OCI-LY1 (cell line): ENCODE measurements around the gene ZXDC.

ENCODE experiments used
- H2AFZ ChIP-seq: fragments of 200-600 bp; sonication (generic), shearing (Covaris generic); 2 replicates; pipeline ENCODE4 v1.6.0; 2014; ENCODE audit warnings: antibody characterized with exemption, mild to moderate bottlenecking, low read length
- H3F3A ChIP-seq: fragments of 200-600 bp; sonication (generic), shearing (Covaris generic); 2 replicates; pipeline ENCODE4 v1.6.0; 2014; ENCODE audit warnings: mild to moderate bottlenecking, antibody characterized with exemption, low read length, moderate library complexity; ENCODE audit not compliant: insufficient read depth
- H3K27ac ChIP-seq: fragments of 200-600 bp; sonication (generic); 2 replicates; pipeline ENCODE4 v1.5.1; 2014; ENCODE audit warnings: low read length, mixed run types, mild to moderate bottlenecking, low read depth; ENCODE audit not compliant: poor library complexity, severe bottlenecking
- H3K27me3 ChIP-seq: fragments of 200-600 bp; sonication (generic); 2 replicates; pipeline ENCODE4 v1.6.0; 2014; ENCODE audit warnings: antibody characterized with exemption, mild to moderate bottlenecking, low read length, moderate library complexity; ENCODE audit not compliant: insufficient read depth
- H3K36me3 ChIP-seq: fragments of 200-600 bp; sonication (generic); 2 replicates; pipeline ENCODE4 v1.6.1; 2014; ENCODE audit warnings: mild to moderate bottlenecking, antibody characterized with exemption, low read length, moderate library complexity, mixed read lengths; ENCODE audit not compliant: insufficient read depth
- H3K4me1 ChIP-seq: fragments of 200-600 bp; sonication (generic); 2 replicates; pipeline ENCODE4 v1.5.1; 2014; ENCODE audit warnings: mild to moderate bottlenecking, low read length, moderate library complexity; ENCODE audit not compliant: insufficient read depth, severe bottlenecking
- H3K4me2 ChIP-seq: fragments of 200-600 bp; sonication (generic), shearing (Covaris generic); 2 replicates; pipeline ENCODE4 v1.6.1; 2014; ENCODE audit warnings: low read length
- H3K4me3 ChIP-seq: fragments of 200-600 bp; sonication (generic); 2 replicates; pipeline ENCODE4 v1.5.1; 2014; ENCODE audit warnings: low read length, low read depth, mild to moderate bottlenecking, mixed read lengths; ENCODE audit not compliant: poor library complexity, severe bottlenecking
- H3K79me2 ChIP-seq: fragments of 200-600 bp; shearing (Covaris generic); 2 replicates; pipeline ENCODE4 v1.6.1; 2016; ENCODE audit warnings: mixed run types, low read length, mixed read lengths; ENCODE audit not compliant: insufficient read depth
- H3K9ac ChIP-seq: fragments of 200-600 bp; sonication (generic), shearing (Covaris generic); 2 replicates; pipeline ENCODE4 v1.6.1; 2014; ENCODE audit warnings: mild to moderate bottlenecking, low read length, mixed read lengths
- H3K9me2 ChIP-seq: fragments of 200-600 bp; sonication (generic), shearing (Covaris generic); 2 replicates; pipeline ENCODE4 v1.6.1; 2014; ENCODE audit warnings: low read depth, mild to moderate bottlenecking, low read length, mixed read lengths
- H3K9me3 ChIP-seq: fragments of 200-600 bp; shearing (Covaris generic); 2 replicates; pipeline ENCODE4 v1.6.1; 2014; ENCODE audit warnings: low read length, mixed read lengths
- H4K20me1 ChIP-seq: fragments of 200-600 bp; sonication (generic), shearing (Covaris generic); 2 replicates; pipeline ENCODE4 v1.6.0; 2016; ENCODE audit warnings: mild to moderate bottlenecking, low read length; ENCODE audit not compliant: insufficient read depth
- EZH2 ChIP-seq: fragments of 200-600 bp; sonication (generic), shearing (Covaris generic); IDR thresholded peaks from 2 replicates; pipeline ENCODE4 v1.8.0; 2017; ENCODE audit warnings: borderline replicate concordance, mixed run types, mild to moderate bottlenecking, antibody characterized with exemption, low read length, moderate library complexity, mixed read lengths
- TF ChIP-seq, protein P1 (sequence below): fragments of 200-600 bp; sonication (generic), shearing (Covaris generic); IDR thresholded peaks from 2 replicates; pipeline ENCODE4 v1.5.1; 2017; ENCODE audit warnings: mild to moderate bottlenecking, antibody characterized with exemption, low read length, moderate library complexity, mixed read lengths

ZXDC gene

DNA sequence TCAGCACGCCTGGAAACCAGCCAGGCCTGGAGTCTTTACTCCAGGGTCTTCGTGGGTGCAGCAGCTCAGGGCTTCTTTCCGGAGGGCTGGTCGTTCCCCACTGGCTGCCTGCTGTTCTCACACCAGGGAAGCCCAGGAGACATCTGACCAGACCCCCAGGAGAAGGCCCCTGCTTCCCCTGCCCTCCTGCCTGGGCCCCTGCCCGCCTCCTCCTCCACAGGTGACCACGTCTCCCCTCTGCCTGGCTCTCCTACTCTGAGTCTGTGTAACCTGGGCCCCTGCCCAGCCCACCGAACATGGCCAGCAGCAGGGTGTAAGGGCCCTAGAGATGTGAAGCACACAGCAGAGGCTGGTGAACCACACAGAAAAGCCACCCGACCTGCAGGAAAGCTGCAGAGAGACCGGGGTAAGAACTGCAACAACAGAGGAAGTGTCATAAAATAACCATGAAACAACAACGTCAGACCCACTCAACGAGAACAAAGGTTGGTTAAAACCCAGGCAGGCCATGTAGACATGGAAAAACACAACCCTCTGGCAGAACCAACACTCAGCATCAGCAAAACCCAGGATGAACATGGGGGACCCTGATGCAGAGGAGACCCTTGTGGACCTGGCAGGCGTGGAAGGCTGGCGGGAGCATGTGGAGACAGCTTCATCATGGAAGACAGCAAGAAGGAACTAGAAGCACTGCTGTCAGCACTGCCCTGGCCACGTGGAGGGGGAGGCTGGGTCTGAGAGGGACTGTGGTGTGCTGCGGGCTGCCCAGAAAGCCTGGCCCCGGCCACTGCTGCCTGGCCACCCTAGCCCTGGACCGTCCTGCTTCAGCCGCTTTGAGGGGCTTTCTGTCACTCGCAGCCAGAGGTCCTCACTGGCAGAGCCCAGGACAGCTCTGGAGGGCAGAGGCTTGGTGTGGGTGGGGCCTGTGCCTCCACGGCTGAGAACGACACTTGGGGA, 21.5 kb upstream of the ZXDC start:
- no peak overlapping the region for H3K27ac ChIP-seq
- no peaks in the 10 kb centered on the region for H3K79me2 ChIP-seq
- no peak overlapping the region for H3K4me3 ChIP-seq
- no peaks in the 10 kb centered on the region for H3K9me2 ChIP-seq
- no peaks in the 10 kb centered on the region for H3K4me1 ChIP-seq
- no peak overlapping the region for H2AFZ ChIP-seq
- H3K9ac ChIP-seq: no peak overlapping the region
- no peaks in the 10 kb centered on the region for H3K36me3 ChIP-seq
- no peaks in the 10 kb centered on the region for H3F3A ChIP-seq
- no peak overlapping the region for H3K4me2 ChIP-seq
- no peaks in the 10 kb centered on the region; the same call in 1 of the 2 replicates for H3K27me3 ChIP-seq
- H3K9me3 ChIP-seq: no peaks in the 10 kb centered on the region
- no peak for TF ChIP-seq EZH2
- TF ChIP-seq, protein P1, sequence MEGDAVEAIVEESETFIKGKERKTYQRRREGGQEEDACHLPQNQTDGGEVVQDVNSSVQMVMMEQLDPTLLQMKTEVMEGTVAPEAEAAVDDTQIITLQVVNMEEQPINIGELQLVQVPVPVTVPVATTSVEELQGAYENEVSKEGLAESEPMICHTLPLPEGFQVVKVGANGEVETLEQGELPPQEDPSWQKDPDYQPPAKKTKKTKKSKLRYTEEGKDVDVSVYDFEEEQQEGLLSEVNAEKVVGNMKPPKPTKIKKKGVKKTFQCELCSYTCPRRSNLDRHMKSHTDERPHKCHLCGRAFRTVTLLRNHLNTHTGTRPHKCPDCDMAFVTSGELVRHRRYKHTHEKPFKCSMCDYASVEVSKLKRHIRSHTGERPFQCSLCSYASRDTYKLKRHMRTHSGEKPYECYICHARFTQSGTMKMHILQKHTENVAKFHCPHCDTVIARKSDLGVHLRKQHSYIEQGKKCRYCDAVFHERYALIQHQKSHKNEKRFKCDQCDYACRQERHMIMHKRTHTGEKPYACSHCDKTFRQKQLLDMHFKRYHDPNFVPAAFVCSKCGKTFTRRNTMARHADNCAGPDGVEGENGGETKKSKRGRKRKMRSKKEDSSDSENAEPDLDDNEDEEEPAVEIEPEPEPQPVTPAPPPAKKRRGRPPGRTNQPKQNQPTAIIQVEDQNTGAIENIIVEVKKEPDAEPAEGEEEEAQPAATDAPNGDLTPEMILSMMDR: no peak
- no peaks in the 10 kb centered on the region for H4K20me1 ChIP-seq

DNA sequence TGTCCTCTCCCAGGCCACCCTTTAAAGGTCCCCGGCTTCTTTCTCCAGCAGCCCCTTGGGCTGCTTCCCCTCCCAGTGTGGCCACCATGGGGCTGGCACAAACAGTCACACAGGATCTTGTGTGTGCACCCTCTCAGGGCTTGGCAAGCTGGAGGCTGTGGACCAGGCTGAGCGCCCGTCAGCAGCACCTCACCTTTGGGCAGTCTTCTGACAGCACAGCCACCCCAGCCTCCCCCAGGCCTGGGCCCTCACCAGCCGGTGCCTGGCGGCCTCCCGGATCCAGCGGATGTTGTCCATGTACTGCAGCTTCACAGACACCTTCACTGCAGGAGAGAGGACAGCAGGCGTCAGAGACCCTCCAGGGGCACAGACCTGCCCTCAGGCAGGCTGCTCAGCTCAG, 20.1 kb upstream of the ZXDC start:
- Histone ChIP-seq H3K36me3 (no peaks in the 10 kb centered on the region), H3K79me2 (no peaks in the 10 kb centered on the region), H4K20me1 (no peaks in the 10 kb centered on the region), H3K4me3 (no peak overlapping the region), H3K9ac (no peak overlapping the region), H3K27ac (no peak overlapping the region), H3F3A (no peaks in the 10 kb centered on the region), H3K4me2 (no peak overlapping the region), H2AFZ (no peak overlapping the region), H3K9me3 (no peaks in the 10 kb centered on the region), H3K27me3 (no peaks in the 10 kb centered on the region; the same call in 1 of the 2 replicates), H3K9me2 (no peaks in the 10 kb centered on the region), H3K4me1 (no peaks in the 10 kb centered on the region)
- no peak for TF ChIP-seq EZH2
- TF ChIP-seq, protein P1: no peak

DNA sequence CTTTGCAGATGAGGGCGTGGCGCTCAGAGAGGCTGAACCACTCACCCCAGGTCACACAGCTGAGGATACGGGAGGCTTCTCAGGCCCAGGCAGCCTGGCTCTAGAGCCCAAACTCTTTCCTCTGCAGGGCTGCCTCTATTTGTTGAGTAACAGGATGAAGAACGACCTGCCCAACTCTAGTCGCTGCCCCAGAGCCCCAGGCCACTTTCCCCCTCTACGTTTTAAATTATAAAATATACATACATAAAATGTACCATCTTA, 19.2 kb upstream of the ZXDC start:
- Histone ChIP-seq H3K4me2 (no peak overlapping the region), H3F3A (no peaks in the 10 kb centered on the region), H3K4me1 (no peaks in the 10 kb centered on the region), H3K36me3 (no peaks in the 10 kb centered on the region), H3K9me3 (no peaks in the 10 kb centered on the region), H3K4me3 (no peak overlapping the region), H3K27me3 (no peaks in the 10 kb centered on the region; the same call in 1 of the 2 replicates), H3K9me2 (no peaks in the 10 kb centered on the region), H2AFZ (no peak overlapping the region), H3K9ac (no peak overlapping the region), H3K79me2 (no peaks in the 10 kb centered on the region), H3K27ac (no peak overlapping the region), H4K20me1 (no peaks in the 10 kb centered on the region)
- TF ChIP-seq EZH2: no peak
- TF ChIP-seq, protein P1: no peak
